A549 (cell line): Measurements from ENCODE around the gene NDUFS1. TPM values are rescaled to one million over a fixed set of nuclear protein-coding genes. Genes with fewer than 3 reads are reported as not detected.
"Not testable (repeated sequence)": the region's sequence is repeated elsewhere in the genome, so short reads cannot be mapped to it uniquely, and the experiment has no call there.

Experiments used
- ATAC-seq, 2 experiments: fragments of 200-7000 bp in 1 of 2; fragments of >200 bp in 1 of 2; cut with Nextera tagmentation in 1 of 2; cut with Tn5 transposase in 1 of 2; 3 replicates each; pipeline versions ENCODE4 v1.8.0 to v1.9.1; 2018 to 2020; ENCODE audit warnings: mild to moderate bottlenecking in 1 of 2, moderate library complexity in 1 of 2
- CTCF ChIA-PET: fragments of 300-600 bp; sonication (Branson Sonifier 250); formaldehyde crosslinking; extraction: SDS; loops from one replicate; lab custom pipeline; 2021; ENCODE audit warnings: antibody characterized with exemption, inconsistent platforms; lab: Yijun Ruan, JAX
- POLR2A ChIA-PET: fragments of 350-600 bp; formaldehyde crosslinking; extraction: SDS; loops from one replicate; lab custom pipeline; 2021; ENCODE audit warnings: antibody characterized with exemption, inconsistent platforms; lab: Yijun Ruan, JAX
- DNase-seq, 2 experiments: peaks; one replicate each; pipeline versions ENCODE4 v3.0.0 to v3.0.0-alpha.2; 2011 to 2016; ENCODE audit warnings: low read depth in 1 of 2, low spot score in 1 of 2
- FAIRE-seq: peaks from 2 replicates; lab custom pipeline; 2011; peaks lifted over from hg19 to GRCh38; lab: Jason Lieb, UNC
- H3K27ac ChIP-seq, 2 experiments: fragments of >200 bp; sonication (Bioruptor Twin); formaldehyde crosslinking; 3 replicates each; pipeline ENCODE4 v1.5.1; 2016 to 2017
- H3K4me1 ChIP-seq: fragments of >200 bp; sonication (Bioruptor Twin); formaldehyde crosslinking; 3 replicates; pipeline ENCODE4 v1.6.1; 2016
- H3K4me2 ChIP-seq: fragments of >200 bp; sonication (Bioruptor Twin); formaldehyde crosslinking; 3 replicates; pipeline ENCODE4 v1.6.1; 2016
- H3K4me3 ChIP-seq: fragments of >200 bp; sonication (Bioruptor Twin); formaldehyde crosslinking; 3 replicates; pipeline ENCODE4 v1.5.1; 2016
- H3K9me3 ChIP-seq: fragments of >200 bp; sonication (Bioruptor Twin); formaldehyde crosslinking; 3 replicates; pipeline ENCODE4 v1.6.1; 2016
- BCL3 ChIP-seq: fragments of >200 bp; sonication (Bioruptor Twin); formaldehyde crosslinking; IDR thresholded peaks from 3 replicates; pipeline ENCODE4 v1.6.1; 2016
- CHD2 ChIP-seq: fragments of 150-350 bp; IDR thresholded peaks from 2 replicates; pipeline ENCODE4 v1.6.1; 2014; ENCODE audit warnings: low read length; ENCODE audit not compliant: partially characterized antibody
- E2F6 ChIP-seq: IDR thresholded peaks from 2 replicates; pipeline ENCODE4 v1.6.1; 2012; ENCODE audit warnings: low read depth, borderline replicate concordance
- EHF ChIP-seq: fragments of 250-450 bp; sonication (Bioruptor Pico); IDR thresholded peaks from 2 replicates; pipeline ENCODE4 v1.5.0; 2020; ENCODE audit warnings: mild to moderate bottlenecking
- FOSB ChIP-seq: fragments of 250-450 bp; sonication (Bioruptor Pico); IDR thresholded peaks from 2 replicates; pipeline ENCODE4 v1.5.0; 2020; ENCODE audit warnings: mild to moderate bottlenecking, moderate library complexity
- HDAC2 ChIP-seq: fragments of 200-600 bp; sonication (generic); IDR thresholded peaks from 2 replicates; pipeline ENCODE4 v1.6.1; 2016
- HES2 ChIP-seq: fragments of >200 bp; sonication (Bioruptor Twin); formaldehyde crosslinking; IDR thresholded peaks from 2 replicates; pipeline ENCODE4 v1.6.1; 2016
- HMGXB4 ChIP-seq: fragments of 250-450 bp; sonication (Bioruptor Pico); IDR thresholded peaks from 2 replicates; pipeline ENCODE4 v1.5.0; 2021; ENCODE audit warnings: mild to moderate bottlenecking, moderate library complexity, borderline replicate concordance
- HOXA7 ChIP-seq: fragments of 250-450 bp; sonication (Bioruptor Pico); IDR thresholded peaks from 2 replicates; pipeline ENCODE4 v1.5.0; 2020; ENCODE audit warnings: mild to moderate bottlenecking, moderate library complexity
- HOXB13 ChIP-seq: fragments of 250-450 bp; sonication (Bioruptor Pico); IDR thresholded peaks from 2 replicates; pipeline ENCODE4 v1.5.0; 2020; ENCODE audit warnings: low read depth, mild to moderate bottlenecking, moderate library complexity
- MAFK ChIP-seq: fragments of 450-650 bp; IDR thresholded peaks from 2 replicates; pipeline ENCODE4 v1.6.1; 2014; ENCODE audit not compliant: partially characterized antibody
- MYC ChIP-seq: IDR thresholded peaks from 2 replicates; pipeline ENCODE4 v1.6.1; 2012; ENCODE audit warnings: mild to moderate bottlenecking, inconsistent platforms, low read length, improper control_type of control experiment, borderline replicate concordance
- NFE2L2 ChIP-seq: fragments of 150-350 bp; conservative IDR thresholded peaks from 2 replicates; pipeline ENCODE4 v1.6.1; 2014; ENCODE audit warnings: low read length
- POLR2A ChIP-seq: IDR thresholded peaks from 2 replicates; pipeline ENCODE4 v1.6.1; 2012; ENCODE audit warnings: mild to moderate bottlenecking, low read length
- POLR2AphosphoS2 ChIP-seq: conservative IDR thresholded peaks from 2 replicates; pipeline ENCODE4 v1.6.1; 2012; ENCODE audit warnings: low read length, improper control_type of control experiment, inconsistent platforms
- RNF2 ChIP-seq: fragments of 200-600 bp; sonication (generic); IDR thresholded peaks from 2 replicates; pipeline ENCODE4 v1.6.1; 2016; ENCODE audit warnings: low read depth, mild to moderate bottlenecking, antibody characterized with exemption, moderate library complexity, borderline replicate concordance
- TP53 ChIP-seq: fragments of 250-450 bp; sonication (Bioruptor Pico); IDR thresholded peaks from 2 replicates; pipeline ENCODE4 v1.5.0; 2021; ENCODE audit warnings: mild to moderate bottlenecking, moderate library complexity
- ZC3H11A ChIP-seq: fragments of 450-650 bp; IDR thresholded peaks from 2 replicates; pipeline ENCODE4 v1.6.1; 2014; ENCODE audit warnings: antibody characterized with exemption, mild to moderate bottlenecking
- ZFP36 ChIP-seq: fragments of 450-650 bp; IDR thresholded peaks from 2 replicates; pipeline ENCODE4 v1.6.1; 2014; ENCODE audit warnings: borderline replicate concordance; ENCODE audit not compliant: partially characterized antibody
- ZSCAN20 ChIP-seq: fragments of 250-450 bp; sonication (Bioruptor Pico); IDR thresholded peaks from 2 replicates; pipeline ENCODE4 v1.8.0; 2022; ENCODE audit warnings: mild to moderate bottlenecking, moderate library complexity
- WGBS: methylation state at CpG from one replicate; pipeline ENCODE4 v1.1.6; 2017; ENCODE audit errors: missing lambda C conversion rate; 5-methylcytosine and 5-hydroxymethylcytosine counted together
- polyA plus RNA-seq, 4 experiments: library from polyadenylated mRNA; depleted of rRNA in 3 of 4; stranded (reverse); fragments of >200 nt; fragmentation: RNase III in 1 of 4; extraction: RNeasy Plus Mini Kit Qiagen cat#74134 plus additional on column Dnase treatment in 1 of 4; gene quantifications; 2 replicates in 3 of 4; 3 replicates in 1 of 4; pipeline ENCODE4 v1.2.3, GENCODE V29; 2011 to 2017

NDUFS1 gene
- polyA plus RNA-seq, 2 of the 4 experiments (the other 2 are of a cell fraction): 86.7 to 134 TPM

GRCh38 chr2:206079699-206080465 is 79.4 kb downstream of the NDUFS1 start:
- POLR2A ChIA-PET: no interaction called here
- CTCF ChIA-PET: interaction anchor here (1.3 kb wide), 1 partner anchor 22 kb away, joined by 3 read pairs; no protein-coding TSS in a partner anchor
- no peak for ATAC-seq

GRCh38 chr2:206077879-206078278 is 81.4 kb downstream of the NDUFS1 start:
- 88% methylated on average over 5 of the region's 5 CpGs for WGBS
- H3K27ac ChIP-seq, ATAC-seq, POLR2A ChIA-PET, H3K4me3 ChIP-seq, H3K9me3 ChIP-seq, DNase-seq, H3K4me2 ChIP-seq, FAIRE-seq: not testable (repeated sequence)
- peaks cover 13% of the 10 kb centered on the region; the same call in 2 of the 3 replicates for H3K4me1 ChIP-seq
- CTCF ChIA-PET: interaction anchor here (0.5 to 0.6 kb wide), 3 partner anchors 39 to 66 kb away, joined by 3 to 6 read pairs (median 3); no protein-coding TSS in a partner anchor

More at GRCh38 chr2:206079699-206080465, 79.4 kb downstream of the NDUFS1 start:
- no peak overlapping the region for H3K4me3 ChIP-seq
- no peak for FAIRE-seq
- H3K9me3 ChIP-seq: no peaks in the 10 kb centered on the region
- 80% methylated on average over 9 of the region's 9 CpGs for WGBS
- H3K4me1 ChIP-seq: peaks cover 23% of the 10 kb centered on the region; the same call in 2 of the 3 replicates
- H3K4me2 ChIP-seq: no peak overlapping the region
- TF ChIP-seq EHF (CRISPR knock-in tag): no peak
- TF ChIP-seq HES2: no peak
- TF ChIP-seq ZC3H11A: no peak
- no peak for TF ChIP-seq FOSB (CRISPR knock-in tag)
- no peak for TF ChIP-seq ZFP36
- TF ChIP-seq E2F6: no peak
- no peak for TF ChIP-seq ZSCAN20 (CRISPR knock-in tag)
- TF ChIP-seq HMGXB4 (CRISPR knock-in tag): no peak
- no peak for TF ChIP-seq HDAC2
- TF ChIP-seq CHD2: no peak
- no peak for TF ChIP-seq POLR2A
- no peak for TF ChIP-seq BCL3
- no peak for TF ChIP-seq MYC
- TF ChIP-seq HOXA7 (CRISPR knock-in tag): no peak
- no peak for TF ChIP-seq NFE2L2
- no peak for TF ChIP-seq HOXB13 (CRISPR knock-in tag)
- TF ChIP-seq POLR2AphosphoS2: no peak
- TF ChIP-seq MAFK: no peak
- TF ChIP-seq TP53 (CRISPR knock-in tag): no peak
- TF ChIP-seq RNF2: no peak
- DNase-seq: no peak
- no peak overlapping the region for H3K27ac ChIP-seq
